ENCODE data around the gene ITPKB.

Gene ITPKB

GRCh38 chr1:226629896-226630550, 109.1 kb downstream of the ITPKB start:
- no peaks in the 10 kb centered on the region for H3K9me3 ChIP-seq (ENCODE audit: control insufficient read depth in 2 of 2, low read length in 2 of 2)
- no peak overlapping the region for H3K9ac ChIP-seq (ENCODE audit: low read length in 2 of 2)
- no peaks in the 10 kb centered on the region for H3K27me3 ChIP-seq (ENCODE audit: control insufficient read depth in 1 of 2, insufficient read depth in 2 of 2, low read length in 2 of 2)
- no peak overlapping the region for H3K4me3 ChIP-seq (ENCODE audit: low read length in 2 of 2)
- peak overlapping the region; percentile 66 for H3K27ac ChIP-seq (ENCODE audit: low read length)
- peaks cover 7 to 10% of the 10 kb centered on the region in 2 donors for H3K36me3 ChIP-seq (ENCODE audit: control insufficient read depth in 2 of 2, insufficient read depth in 2 of 2, low read length in 2 of 2)
- peaks cover 62% of the 10 kb centered on the region for H3K4me1 ChIP-seq (ENCODE audit: control insufficient read depth, insufficient read depth, low read length)

GRCh38 chr1:226629210-226629895, 109.7 kb downstream of the ITPKB start:
- Histone ChIP-seq H3K27me3 (ENCODE audit: control insufficient read depth in 1 of 2, insufficient read depth in 2 of 2, low read length in 2 of 2) (no peaks in the 10 kb centered on the region), H3K27ac (ENCODE audit: low read length) (peak overlapping the region; percentile 66), H3K4me3 (ENCODE audit: low read length in 2 of 2) (no peak overlapping the region), H3K4me1 (ENCODE audit: control insufficient read depth, insufficient read depth, low read length) (peaks cover 55% of the 10 kb centered on the region), H3K9me3 (ENCODE audit: control insufficient read depth in 2 of 2, low read length in 2 of 2) (no peaks in the 10 kb centered on the region), H3K9ac (ENCODE audit: low read length in 2 of 2) (no peak overlapping the region), H3K36me3 (ENCODE audit: control insufficient read depth in 2 of 2, insufficient read depth in 2 of 2, low read length in 2 of 2) (peaks cover 3 to 6% of the 10 kb centered on the region in 2 donors)

GRCh38 chr1:226628612-226629155, 110.4 kb downstream of the ITPKB start:
- no peaks in the 10 kb centered on the region for H3K9me3 ChIP-seq (ENCODE audit: control insufficient read depth in 2 of 2, low read length in 2 of 2)
- H3K27ac ChIP-seq (ENCODE audit: low read length): peak overlapping the region; percentile 66
- peaks cover 3 to 4% of the 10 kb centered on the region in 2 donors for H3K36me3 ChIP-seq (ENCODE audit: control insufficient read depth in 2 of 2, insufficient read depth in 2 of 2, low read length in 2 of 2)
- H3K4me3 ChIP-seq (ENCODE audit: low read length in 2 of 2): no peak overlapping the region
- H3K4me1 ChIP-seq (ENCODE audit: control insufficient read depth, insufficient read depth, low read length): peaks cover 48% of the 10 kb centered on the region
- H3K27me3 ChIP-seq (ENCODE audit: control insufficient read depth in 1 of 2, insufficient read depth in 2 of 2, low read length in 2 of 2): no peaks in the 10 kb centered on the region
- no peak overlapping the region for H3K9ac ChIP-seq (ENCODE audit: low read length in 2 of 2)

- Histone ChIP-seq H3K4me3 (ENCODE audit: low read length in 2 of 2) (no peak overlapping the region), H3K36me3 (ENCODE audit: control insufficient read depth in 2 of 2, insufficient read depth in 2 of 2, low read length in 2 of 2) (peaks cover 3 to 4% of the 10 kb centered on the region in 2 donors), H3K4me1 (ENCODE audit: control insufficient read depth, insufficient read depth, low read length) (peaks cover 42% of the 10 kb centered on the region), H3K27ac (ENCODE audit: low read length) (peak overlapping the region; percentile 66), H3K27me3 (ENCODE audit: control insufficient read depth in 1 of 2, insufficient read depth in 2 of 2, low read length in 2 of 2) (no peaks in the 10 kb centered on the region), H3K9me3 (ENCODE audit: control insufficient read depth in 2 of 2, low read length in 2 of 2) (no peaks in the 10 kb centered on the region), H3K9ac (ENCODE audit: low read length in 2 of 2) (no peak overlapping the region)
Observed at GRCh38 chr1:226627924-226628611, 111.0 kb downstream of the ITPKB start.

GRCh38 chr1:226627050-226627755, 111.9 kb downstream of the ITPKB start:
- H3K9me3 ChIP-seq (ENCODE audit: control insufficient read depth in 2 of 2, low read length in 2 of 2): no peaks in the 10 kb centered on the region
- no peaks in the 10 kb centered on the region for H3K27me3 ChIP-seq (ENCODE audit: control insufficient read depth in 1 of 2, insufficient read depth in 2 of 2, low read length in 2 of 2)
- peak overlapping the region; percentile 46 for H3K27ac ChIP-seq (ENCODE audit: low read length)
- no peak overlapping the region for H3K9ac ChIP-seq (ENCODE audit: low read length in 2 of 2)
- peaks cover 33% of the 10 kb centered on the region for H3K4me1 ChIP-seq (ENCODE audit: control insufficient read depth, insufficient read depth, low read length)
- H3K4me3 ChIP-seq (ENCODE audit: low read length in 2 of 2): no peak overlapping the region
- H3K36me3 ChIP-seq (ENCODE audit: control insufficient read depth in 2 of 2, insufficient read depth in 2 of 2, low read length in 2 of 2): peaks cover 2 to 4% of the 10 kb centered on the region in 2 donors

- Histone ChIP-seq H3K27ac (ENCODE audit: low read length) (peak overlapping the region; percentile 46), H3K9ac (ENCODE audit: low read length in 2 of 2) (peak overlapping the region in 1 of 2 donors; percentile 36), H3K9me3 (ENCODE audit: control insufficient read depth in 2 of 2, low read length in 2 of 2) (no peaks in the 10 kb centered on the region), H3K36me3 (ENCODE audit: control insufficient read depth in 2 of 2, insufficient read depth in 2 of 2, low read length in 2 of 2) (peaks cover 2 to 4% of the 10 kb centered on the region in 2 donors), H3K4me1 (ENCODE audit: control insufficient read depth, insufficient read depth, low read length) (peaks cover 27% of the 10 kb centered on the region), H3K4me3 (ENCODE audit: low read length in 2 of 2) (peak overlapping the region in 1 of 2 donors; percentile 57), H3K27me3 (ENCODE audit: control insufficient read depth in 1 of 2, insufficient read depth in 2 of 2, low read length in 2 of 2) (no peaks in the 10 kb centered on the region)
Observed at GRCh38 chr1:226626577-226626956, 112.5 kb downstream of the ITPKB start.

- H3K9me3 ChIP-seq (ENCODE audit: control insufficient read depth in 2 of 2, low read length in 2 of 2): no peaks in the 10 kb centered on the region
- H3K4me3 ChIP-seq (ENCODE audit: low read length in 2 of 2): peak overlapping the region in 1 of 2 donors; percentile 57
- H3K4me1 ChIP-seq (ENCODE audit: control insufficient read depth, insufficient read depth, low read length): peaks cover 21% of the 10 kb centered on the region
- H3K27ac ChIP-seq (ENCODE audit: low read length): no peak overlapping the region
- H3K27me3 ChIP-seq (ENCODE audit: control insufficient read depth in 1 of 2, insufficient read depth in 2 of 2, low read length in 2 of 2): no peaks in the 10 kb centered on the region
- peaks cover 2 to 4% of the 10 kb centered on the region in 2 donors for H3K36me3 ChIP-seq (ENCODE audit: control insufficient read depth in 2 of 2, insufficient read depth in 2 of 2, low read length in 2 of 2)
- H3K9ac ChIP-seq (ENCODE audit: low read length in 2 of 2): peak overlapping the region in 1 of 2 donors; percentile 36
Observed at GRCh38 chr1:226625832-226626576, 113.1 kb downstream of the ITPKB start.

GRCh38 chr1:226625326-226625725, 113.8 kb downstream of the ITPKB start:
- Histone ChIP-seq H3K4me3 (ENCODE audit: low read length in 2 of 2) (no peak overlapping the region), H3K27me3 (ENCODE audit: control insufficient read depth in 1 of 2, insufficient read depth in 2 of 2, low read length in 2 of 2) (no peaks in the 10 kb centered on the region), H3K36me3 (ENCODE audit: control insufficient read depth in 2 of 2, insufficient read depth in 2 of 2, low read length in 2 of 2) (peaks cover 2 to 4% of the 10 kb centered on the region in 2 donors), H3K9ac (ENCODE audit: low read length in 2 of 2) (no peak overlapping the region), H3K27ac (ENCODE audit: low read length) (no peak overlapping the region), H3K4me1 (ENCODE audit: control insufficient read depth, insufficient read depth, low read length) (peaks cover 18% of the 10 kb centered on the region), H3K9me3 (ENCODE audit: control insufficient read depth in 2 of 2, low read length in 2 of 2) (no peaks in the 10 kb centered on the region)

GRCh38 chr1:226624526-226624925, 114.6 kb downstream of the ITPKB start:
- H3K36me3 ChIP-seq (ENCODE audit: control insufficient read depth in 2 of 2, insufficient read depth in 2 of 2, low read length in 2 of 2): no peaks in the 10 kb centered on the region
- no peak overlapping the region for H3K9ac ChIP-seq (ENCODE audit: low read length in 2 of 2)
- H3K4me1 ChIP-seq (ENCODE audit: control insufficient read depth, insufficient read depth, low read length): peaks cover 18% of the 10 kb centered on the region
- no peak overlapping the region for H3K27ac ChIP-seq (ENCODE audit: low read length)
- H3K9me3 ChIP-seq (ENCODE audit: control insufficient read depth in 2 of 2, low read length in 2 of 2): no peaks in the 10 kb centered on the region
- no peaks in the 10 kb centered on the region for H3K27me3 ChIP-seq (ENCODE audit: control insufficient read depth in 1 of 2, insufficient read depth in 2 of 2, low read length in 2 of 2)
- no peak overlapping the region for H3K4me3 ChIP-seq (ENCODE audit: low read length in 2 of 2)

GRCh38 chr1:226622012-226622411, 117.1 kb downstream of the ITPKB start:
- Histone ChIP-seq H3K4me3 (ENCODE audit: low read length in 2 of 2) (no peak overlapping the region), H3K27ac (ENCODE audit: low read length) (no peak overlapping the region), H3K36me3 (ENCODE audit: control insufficient read depth in 2 of 2, insufficient read depth in 2 of 2, low read length in 2 of 2) (no peaks in the 10 kb centered on the region), H3K4me1 (ENCODE audit: control insufficient read depth, insufficient read depth, low read length) (peaks cover 8% of the 10 kb centered on the region), H3K9me3 (ENCODE audit: control insufficient read depth in 2 of 2, low read length in 2 of 2) (no peaks in the 10 kb centered on the region), H3K27me3 (ENCODE audit: control insufficient read depth in 1 of 2, insufficient read depth in 2 of 2, low read length in 2 of 2) (no peaks in the 10 kb centered on the region), H3K9ac (ENCODE audit: low read length in 2 of 2) (no peak overlapping the region)
